Activated T-helper 1 cell treated with anti-CD3 and anti-CD28 coated beads, Interleukin-12 subunit alpha, Interleukin-12 subunit beta, Interleukin-2, Interleukin-4 antibody, amounts not matched to agents 30 ng/mL and 10 ng/mL and 1 ng/mL, durations not matched to agents 14 hours and 24 hours and 36 hours (primary cell): ENCODE results near the gene TRPM2. TPM values are rescaled to one million over a fixed set of nuclear protein-coding genes. Genes with fewer than 3 reads are reported as not detected.
A peak's percentile ranks its signal among the peaks of the same experiment; 100 is the strongest.

Experiments used
- DNase-seq: peaks from one replicate; pipeline ENCODE4 v3.0.0; 2021; ENCODE audit warnings: low spot score
- H3K27ac Mint-ChIP-seq: one replicate; pipeline ENCODE4 v1.8.0; 2021; ENCODE audit warnings: mild to moderate bottlenecking, mixed read lengths
- H3K27me3 Mint-ChIP-seq: one replicate; pipeline ENCODE4 v1.8.0; 2022; ENCODE audit warnings: mild to moderate bottlenecking, moderate library complexity, mixed read lengths; ENCODE audit not compliant: insufficient read depth
- H3K36me3 Mint-ChIP-seq: one replicate; pipeline ENCODE4 v1.8.0; 2021; ENCODE audit warnings: low read depth, mixed read lengths
- H3K4me1 Mint-ChIP-seq: one replicate; pipeline ENCODE4 v1.8.0; 2021; ENCODE audit warnings: low read depth, mixed read lengths
- H3K4me3 Mint-ChIP-seq: one replicate; pipeline ENCODE4 v1.8.0; 2021; ENCODE audit warnings: mild to moderate bottlenecking, moderate library complexity, mixed read lengths
- H3K9me3 Mint-ChIP-seq: one replicate; pipeline ENCODE4 v1.8.0; 2021; ENCODE audit warnings: mixed read lengths
- intact Hi-C: fragments of 100-400 bp; cut with micrococcal nuclease; formaldehyde crosslinking; loops from one replicate; pipeline ENCODE4 v1.15.1; 2024
- total RNA-seq: library from RNA; stranded (reverse); gene quantifications from 2 replicates; pipeline ENCODE4 v1.2.3, GENCODE V29; 2022

Gene TRPM2
- total RNA-seq, 1 donor from 2014 or later: 15.2 TPM

- H3K27me3 Mint-ChIP-seq: peaks cover 20% of the 10 kb centered on the region
- no peak for DNase-seq
- no peaks in the 10 kb centered on the region for H3K36me3 Mint-ChIP-seq
- H3K4me3 Mint-ChIP-seq: no peak overlapping the region
- peaks cover 4% of the 10 kb centered on the region for H3K9me3 Mint-ChIP-seq
- no peak overlapping the region for H3K27ac Mint-ChIP-seq
- no peaks in the 10 kb centered on the region for H3K4me1 Mint-ChIP-seq
- intact Hi-C loops: no loop called here
Measured at GRCh38 chr21:44448651-44449131, 95.3 kb downstream of the TRPM2 start.

- Mint-ChIP-seq H3K27ac (no peak overlapping the region), H3K4me1 (no peaks in the 10 kb centered on the region), H3K36me3 (no peaks in the 10 kb centered on the region), H3K27me3 (peaks cover 29% of the 10 kb centered on the region), H3K4me3 (no peak overlapping the region), H3K9me3 (peaks cover 14% of the 10 kb centered on the region)
- intact Hi-C loops: loop anchor here (10.0 kb wide), 1 partner anchor 105 kb away; no protein-coding TSS in a partner anchor
- DNase-seq: no peak
Measured at GRCh38 chr21:44449473-44450363, 96.3 kb downstream of the TRPM2 start.

- no peak for DNase-seq
- intact Hi-C loops: loop anchor here (10.0 kb wide), 1 partner anchor 106 kb away; no protein-coding TSS in a partner anchor
- no peaks in the 10 kb centered on the region for H3K36me3 Mint-ChIP-seq
- no peak overlapping the region for H3K4me3 Mint-ChIP-seq
- no peak overlapping the region for H3K27ac Mint-ChIP-seq
- H3K27me3 Mint-ChIP-seq: peaks cover 29% of the 10 kb centered on the region
- no peaks in the 10 kb centered on the region for H3K4me1 Mint-ChIP-seq
- H3K9me3 Mint-ChIP-seq: peaks cover 14% of the 10 kb centered on the region
Measured at GRCh38 chr21:44450402-44450801, 97.0 kb downstream of the TRPM2 start.

GRCh38 chr21:44450999-44451398 is 97.6 kb downstream of the TRPM2 start:
- H3K4me3 Mint-ChIP-seq: no peak overlapping the region

GRCh38 chr21:44453120-44453519 is 99.7 kb downstream of the TRPM2 start:
- no peaks in the 10 kb centered on the region for H3K4me1 Mint-ChIP-seq
- intact Hi-C loops: loop anchor here (10.0 kb wide), 1 partner anchor 108 kb away; no protein-coding TSS in a partner anchor
- H3K9me3 Mint-ChIP-seq: peaks cover 14% of the 10 kb centered on the region
- no peak overlapping the region for H3K27ac Mint-ChIP-seq
- no peak overlapping the region for H3K4me3 Mint-ChIP-seq
- DNase-seq: no peak
- no peaks in the 10 kb centered on the region for H3K36me3 Mint-ChIP-seq
- peaks cover 28% of the 10 kb centered on the region for H3K27me3 Mint-ChIP-seq

More at GRCh38 chr21:44450999-44451398, 97.6 kb downstream of the TRPM2 start:
- intact Hi-C loops: loop anchor here (10.0 kb wide), 1 partner anchor 106 kb away; no protein-coding TSS in a partner anchor
- Mint-ChIP-seq H3K9me3 (peaks cover 14% of the 10 kb centered on the region), H3K27me3 (peaks cover 29% of the 10 kb centered on the region), H3K4me1 (no peaks in the 10 kb centered on the region), H3K27ac (no peak overlapping the region), H3K36me3 (no peaks in the 10 kb centered on the region)
- no peak for DNase-seq

- H3K27me3 Mint-ChIP-seq: peaks cover 28% of the 10 kb centered on the region
- peaks cover 14% of the 10 kb centered on the region for H3K9me3 Mint-ChIP-seq
- DNase-seq: no peak
- peak overlapping the region; percentile 74 for H3K4me3 Mint-ChIP-seq
- intact Hi-C loops: loop anchor here (10.0 kb wide), 1 partner anchor 109 kb away; no protein-coding TSS in a partner anchor
- H3K27ac Mint-ChIP-seq: no peak overlapping the region
- H3K36me3 Mint-ChIP-seq: no peaks in the 10 kb centered on the region
- H3K4me1 Mint-ChIP-seq: peaks cover 4% of the 10 kb centered on the region
Measured at GRCh38 chr21:44454058-44454457, 100.6 kb downstream of the TRPM2 start.

- Mint-ChIP-seq H3K4me3 (peak within 1 kb of the TSS; percentile 81), H3K27ac (peak within 1 kb of the TSS; percentile 16), H3K4me1 (peaks cover 4% of the 10 kb centered on the region), H3K27me3 (peaks cover 28% of the 10 kb centered on the region), H3K36me3 (no peaks in the 10 kb centered on the region), H3K9me3 (peaks cover 14% of the 10 kb centered on the region)
- peak; percentile 67 for DNase-seq
- intact Hi-C loops: loop anchor here (1.0 to 10.0 kb wide), 4 partner anchors 24 to 362 kb away; no protein-coding TSS in a partner anchor
Measured at GRCh38 chr21:44454747-44455523, 101.5 kb downstream of the TRPM2 start, which contains the start of gene LRRC3. TSS of gene LRRC3 (plus strand) at chr21:44455510. CDS start at chr21:44456645, 1,135 bp downstream.

GRCh38 chr21:44455524-44456213 is 102.2 kb downstream of the TRPM2 start:
- intact Hi-C loops: loop anchor here (1.0 to 10.0 kb wide), 4 partner anchors 24 to 362 kb away; no protein-coding TSS in a partner anchor
- peak; percentile 41 for DNase-seq
- Mint-ChIP-seq H3K27ac (no peak overlapping the region), H3K4me3 (peak overlapping the region; percentile 81), H3K27me3 (peaks cover 28% of the 10 kb centered on the region), H3K9me3 (peaks cover 14% of the 10 kb centered on the region), H3K36me3 (no peaks in the 10 kb centered on the region), H3K4me1 (peaks cover 4% of the 10 kb centered on the region)

- no peak for DNase-seq
- peaks cover 4% of the 10 kb centered on the region for H3K4me1 Mint-ChIP-seq
- H3K27ac Mint-ChIP-seq: no peak overlapping the region
- H3K9me3 Mint-ChIP-seq: peaks cover 14% of the 10 kb centered on the region
- H3K27me3 Mint-ChIP-seq: peaks cover 28% of the 10 kb centered on the region
- peak overlapping the region; percentile 81 for H3K4me3 Mint-ChIP-seq
- H3K36me3 Mint-ChIP-seq: no peaks in the 10 kb centered on the region
- intact Hi-C loops: loop anchor here (10.0 kb wide), 1 partner anchor 112 kb away; no protein-coding TSS in a partner anchor
Measured at GRCh38 chr21:44456214-44456914, 102.9 kb downstream of the TRPM2 start.

- peaks cover 4% of the 10 kb centered on the region for H3K4me1 Mint-ChIP-seq
Measured at GRCh38 chr21:44456915-44457736, 103.7 kb downstream of the TRPM2 start.

More at GRCh38 chr21:44456915-44457736, 103.7 kb downstream of the TRPM2 start:
- peaks cover 23% of the 10 kb centered on the region for H3K27me3 Mint-ChIP-seq
- intact Hi-C loops: loop anchor here (10.0 kb wide), 1 partner anchor 112 kb away; no protein-coding TSS in a partner anchor
- no peak overlapping the region for H3K27ac Mint-ChIP-seq
- H3K36me3 Mint-ChIP-seq: no peaks in the 10 kb centered on the region
- peaks cover 14% of the 10 kb centered on the region for H3K9me3 Mint-ChIP-seq
- no peak for DNase-seq
- peak overlapping the region; percentile 81 for H3K4me3 Mint-ChIP-seq
